ENCODE data around the gene MCAM.

MCAM gene

DNA sequence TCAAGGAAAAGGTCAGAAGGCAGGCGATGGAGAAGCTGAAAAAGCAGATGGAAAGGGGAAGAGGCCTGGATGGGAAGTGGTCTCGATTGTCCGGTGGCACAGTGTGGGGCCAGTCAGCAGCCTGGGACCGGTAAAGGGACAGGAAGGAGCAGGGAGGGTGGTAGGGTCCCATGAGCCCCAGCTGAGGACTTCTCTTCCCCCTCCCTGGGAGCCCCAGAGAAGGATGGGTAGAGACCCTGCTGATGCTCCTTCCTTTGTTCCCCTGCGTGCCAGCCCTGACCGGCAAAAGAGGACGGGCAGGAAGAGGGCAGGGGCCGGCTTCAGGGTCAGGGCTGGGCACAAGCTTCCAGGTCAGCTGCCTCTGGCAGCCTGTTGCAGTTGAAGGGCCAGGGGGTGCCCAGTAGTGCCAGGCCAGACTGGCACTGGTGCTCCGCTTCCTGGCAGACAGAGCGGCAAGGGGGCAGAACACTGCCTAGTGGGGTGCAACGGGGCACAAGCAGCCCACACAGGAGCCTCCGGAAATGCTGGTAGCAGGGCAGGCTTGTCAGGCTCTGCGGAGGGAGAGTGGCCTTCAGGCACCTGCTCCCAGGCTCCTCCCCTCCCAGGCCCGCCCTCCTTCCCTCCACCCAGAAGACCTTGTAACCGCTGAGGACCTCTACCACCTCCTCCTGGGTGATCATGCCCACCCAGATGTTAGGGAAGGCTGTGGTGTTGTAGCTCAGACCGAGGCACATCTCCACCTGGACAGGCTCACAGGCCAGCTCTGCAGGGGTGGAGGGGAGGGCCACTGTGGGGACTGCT lies 24.5 kb upstream of the MCAM start:
- no peak for TF ChIP-seq JUND (IDR thresholded peaks at IDR 0.05; ENCODE audit: low read depth)
- in situ Hi-C loops (cut with HindIII; ENCODE audit: low pct_unique_long_range_greater_than_20kb, low sequenced_read_pairs), result no loop called here
- DNase-seq (ENCODE audit: low read depth in 1 of 2, low spot score in 1 of 2), result no peak

DNA sequence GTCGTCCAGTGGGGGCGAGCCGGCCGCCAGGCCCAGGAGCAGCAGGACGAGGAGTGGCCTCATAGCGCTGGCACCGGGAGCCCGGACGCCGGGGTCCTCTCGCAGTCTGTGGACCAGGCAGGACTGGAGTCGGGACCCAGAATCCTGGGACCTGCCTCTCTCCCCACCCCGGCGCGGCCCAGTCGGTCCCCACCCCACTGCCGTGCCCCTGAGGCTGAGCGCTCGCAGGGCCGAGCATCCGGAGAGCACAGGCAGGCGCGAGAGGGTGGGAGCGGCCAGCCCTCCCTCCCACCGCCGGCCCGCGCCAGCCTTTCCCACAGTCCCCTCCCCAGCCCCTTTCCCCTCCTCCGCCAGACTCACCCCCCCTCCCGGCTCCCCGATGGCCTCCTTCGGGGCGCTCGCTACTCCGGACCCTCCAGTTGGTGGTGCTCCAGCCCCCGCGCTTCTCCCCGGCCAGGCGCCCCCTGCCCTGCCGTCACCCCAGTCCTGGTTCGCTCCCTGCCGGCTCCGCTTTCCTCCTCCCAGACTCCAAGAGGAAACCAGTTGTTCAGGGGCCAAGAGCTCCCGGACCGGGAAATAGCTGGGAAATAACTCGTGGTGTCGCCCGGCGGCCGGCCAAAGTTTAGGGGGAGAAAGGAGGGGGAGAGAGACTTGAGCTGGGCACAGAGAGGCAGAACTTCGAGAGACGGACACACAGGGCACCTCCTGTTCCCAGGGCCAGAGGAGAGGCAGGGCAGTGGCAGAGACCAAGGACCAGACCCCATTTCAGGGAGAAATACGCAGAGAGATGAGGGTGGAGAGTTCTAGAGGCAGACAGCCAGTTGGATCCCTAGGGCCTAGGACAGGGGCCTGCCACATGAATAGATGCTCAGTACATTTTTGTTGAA lies 23.6 kb upstream of the MCAM start, which contains the start of gene C1QTNF5:
Gene C1QTNF5 (minus strand): TSS at position 549 of the 887 bp plus-strand sequence. CDS start 486 bp downstream, at position 63.
- DNase-seq (ENCODE audit: low read depth in 1 of 2, low spot score in 1 of 2), result no peak

DNA sequence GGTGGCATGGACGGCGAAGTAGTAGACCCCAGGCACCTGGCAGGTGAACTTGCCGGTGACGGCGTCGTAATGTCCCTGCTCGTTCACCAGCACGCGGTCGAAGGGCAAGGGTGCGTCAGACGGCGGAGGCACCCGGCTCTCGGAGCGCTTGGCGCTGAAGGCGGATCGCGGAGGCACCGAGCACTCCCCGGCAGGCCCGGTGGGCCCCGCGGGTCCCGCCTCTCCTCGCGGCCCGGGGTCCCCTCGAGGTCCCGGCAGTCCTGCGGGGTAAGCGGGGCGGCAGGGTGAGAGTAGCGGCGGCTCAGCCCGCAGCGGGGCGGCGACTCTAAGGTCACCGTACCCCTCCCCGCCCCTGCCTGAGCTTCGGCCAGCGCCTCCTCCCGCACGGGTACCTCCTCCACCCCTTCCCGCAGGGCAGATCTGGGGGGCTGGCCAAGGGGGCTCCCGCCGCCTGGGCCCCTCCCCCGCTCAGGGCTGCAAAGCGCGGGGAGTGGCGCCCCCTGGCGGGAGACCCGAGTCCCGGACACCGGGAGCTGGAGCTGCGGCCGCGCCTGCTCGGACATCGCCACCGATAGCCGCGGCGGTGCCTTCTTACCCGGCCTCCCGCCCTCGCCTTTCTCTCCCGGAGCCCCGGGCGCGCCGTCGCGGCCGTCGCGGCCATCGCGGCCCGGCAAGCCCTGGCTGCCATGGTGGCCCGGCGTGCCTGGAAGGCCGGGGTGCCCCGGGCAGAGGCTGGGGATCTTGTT lies 22.8 kb upstream of the MCAM start:
- DNase-seq (ENCODE audit: low read depth in 1 of 2, low spot score in 1 of 2), result peak; percentile 61 to 89
- in situ Hi-C loops (cut with HindIII; ENCODE audit: low pct_unique_long_range_greater_than_20kb, low sequenced_read_pairs), result no loop called here
- TF ChIP-seq JUND (IDR thresholded peaks at IDR 0.05; ENCODE audit: low read depth), result no peak

More for the DNA sequence above, 23.6 kb upstream of the MCAM start, which contains the start of gene C1QTNF5:
- TF ChIP-seq JUND (IDR thresholded peaks at IDR 0.05; ENCODE audit: low read depth), result no peak
- in situ Hi-C loops (cut with HindIII; ENCODE audit: low pct_unique_long_range_greater_than_20kb, low sequenced_read_pairs), result no loop called here

DNA sequence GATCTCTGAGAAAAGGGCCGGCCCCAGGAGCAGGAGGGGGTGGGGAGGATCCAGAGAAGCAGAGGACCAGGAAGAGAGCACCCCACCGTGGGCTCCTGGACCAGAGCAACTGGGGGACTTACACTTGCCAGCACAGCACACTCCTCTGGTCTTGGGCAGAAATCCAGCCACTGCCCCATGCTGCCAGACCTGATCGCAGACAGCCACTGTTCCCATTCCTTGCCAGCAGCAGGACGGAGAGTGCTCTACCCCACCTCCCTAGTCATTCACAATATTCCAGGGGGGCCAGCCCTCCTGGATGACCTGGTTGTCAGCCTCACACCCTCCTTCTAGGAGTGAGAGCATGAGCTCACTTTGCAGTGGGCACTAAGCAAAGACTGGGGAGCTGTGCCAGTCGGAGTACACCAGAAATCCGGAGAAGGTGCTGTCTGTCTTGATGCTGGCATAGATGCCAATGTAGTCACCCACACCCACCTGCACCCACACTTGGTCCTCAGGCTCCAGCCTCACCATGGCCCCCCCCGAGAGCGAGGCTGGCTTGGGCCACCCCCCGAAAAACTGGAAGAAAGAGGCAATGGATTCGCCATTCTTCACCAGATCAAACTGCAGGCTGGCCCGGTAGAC lies 22.1 kb upstream of the MCAM start:
- DNase-seq (ENCODE audit: low read depth in 1 of 2, low spot score in 1 of 2), result no peak
- TF ChIP-seq JUND (IDR thresholded peaks at IDR 0.05; ENCODE audit: low read depth), result no peak
- in situ Hi-C loops (cut with HindIII; ENCODE audit: low pct_unique_long_range_greater_than_20kb, low sequenced_read_pairs), result no loop called here

DNA sequence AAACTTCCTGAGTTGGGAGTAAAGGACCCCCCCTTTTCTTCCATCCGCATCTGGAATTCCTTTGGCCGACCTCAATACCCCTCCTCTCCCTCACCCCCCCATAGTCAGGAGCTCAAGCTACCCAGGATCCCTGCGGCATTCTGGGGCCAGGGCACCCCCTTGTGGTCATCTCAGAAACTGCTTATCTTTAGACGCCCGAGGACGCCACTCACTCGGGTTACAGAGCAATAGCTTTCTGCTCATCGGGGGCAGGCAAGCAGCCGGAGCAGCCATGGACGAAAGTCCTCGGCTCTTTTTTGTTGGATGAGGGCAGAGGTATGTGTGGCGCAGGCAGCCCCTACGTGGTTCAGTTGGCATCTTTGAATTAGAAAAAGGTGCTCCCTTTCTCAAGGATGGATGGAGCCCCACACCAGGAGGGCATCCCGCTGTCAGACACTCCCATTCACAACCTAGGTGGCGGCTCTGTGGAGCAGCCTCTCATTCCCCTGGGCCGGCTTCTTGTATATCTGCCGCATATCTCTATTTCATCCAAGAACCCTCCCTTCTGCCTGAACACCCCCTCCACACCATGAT lies 21.5 kb upstream of the MCAM start:
- DNase-seq (ENCODE audit: low read depth in 1 of 2, low spot score in 1 of 2), result peak; percentile 75 to 90
- in situ Hi-C loops (cut with HindIII; ENCODE audit: low pct_unique_long_range_greater_than_20kb, low sequenced_read_pairs), result no loop called here

DNA sequence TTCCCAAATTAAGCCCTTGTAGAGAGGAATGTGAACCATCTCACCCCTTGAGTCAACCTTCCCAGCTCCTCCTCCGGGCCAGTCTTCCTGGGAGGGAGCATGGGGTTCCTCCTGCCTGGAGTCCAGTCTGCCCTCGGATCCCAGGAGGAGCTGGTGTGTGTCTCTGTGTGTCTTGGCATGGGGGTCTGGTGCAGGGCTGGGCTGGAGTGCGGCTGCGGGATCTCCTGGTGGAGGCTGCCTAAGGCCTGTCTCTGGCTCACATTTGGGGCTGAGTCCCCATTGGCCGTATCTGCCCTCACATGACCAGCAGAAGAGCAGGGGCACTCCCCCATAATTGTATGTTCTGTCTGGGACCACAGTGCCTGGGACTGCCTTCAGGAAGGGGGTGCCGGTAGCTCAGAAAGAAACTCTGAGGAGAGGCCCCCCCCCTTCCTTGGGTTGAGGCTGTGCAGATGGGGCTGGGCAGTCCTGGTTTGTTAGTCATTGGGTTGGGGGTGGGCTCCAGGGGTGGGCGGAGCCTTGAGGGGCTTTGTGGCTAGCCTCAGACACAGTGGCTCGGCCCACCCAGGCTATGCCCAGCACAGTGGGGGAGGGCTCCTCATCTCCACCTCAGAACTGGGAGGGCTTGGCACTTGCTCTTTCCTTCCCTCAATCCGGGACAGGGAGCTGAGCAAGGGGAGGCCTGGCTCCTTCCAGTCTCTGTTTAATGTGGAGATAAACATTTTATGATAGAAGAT lies 20.8 kb upstream of the MCAM start:
- in situ Hi-C loops (cut with HindIII; ENCODE audit: low pct_unique_long_range_greater_than_20kb, low sequenced_read_pairs), result no loop called here
- no peak for DNase-seq (ENCODE audit: low read depth in 1 of 2, low spot score in 1 of 2)
- no peak for TF ChIP-seq JUND (IDR thresholded peaks at IDR 0.05; ENCODE audit: low read depth)

More for the DNA sequence above, 21.5 kb upstream of the MCAM start:
- no peak for TF ChIP-seq JUND (IDR thresholded peaks at IDR 0.05; ENCODE audit: low read depth)

DNA sequence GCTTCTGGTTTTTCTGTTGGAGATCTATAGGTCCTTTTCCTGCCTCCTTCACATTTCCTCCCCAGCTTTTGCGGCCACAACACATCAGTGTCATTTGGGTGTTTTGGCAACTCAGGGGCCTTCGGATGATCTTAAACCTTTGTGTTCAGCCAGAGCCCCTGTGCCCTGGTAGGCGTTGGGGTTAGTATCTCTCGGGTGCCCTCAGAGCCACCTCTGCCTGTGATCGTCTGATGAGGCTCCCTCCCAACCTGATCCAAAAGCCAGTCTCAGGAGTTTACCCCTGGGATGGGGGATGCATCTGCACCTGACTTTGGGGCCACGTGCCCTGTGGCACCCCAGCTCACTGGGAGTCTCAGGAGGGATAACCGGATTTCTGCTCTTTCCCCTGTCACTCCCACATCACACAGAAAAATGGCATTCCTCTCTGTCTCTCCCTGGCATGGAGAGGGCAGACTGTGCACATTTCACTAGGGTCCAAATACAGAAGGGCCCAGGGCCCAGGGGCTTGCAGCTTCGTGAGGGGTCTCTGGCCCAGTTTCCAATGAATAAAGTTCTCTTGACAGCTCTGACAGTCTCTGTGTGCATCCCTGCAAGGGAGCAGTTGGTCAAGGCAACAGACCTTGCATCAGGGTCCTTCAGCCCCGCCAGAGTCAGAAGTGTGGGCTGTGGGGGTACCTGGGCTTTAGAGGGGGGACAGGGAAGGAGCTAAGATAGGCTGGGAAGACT lies 20.0 kb upstream of the MCAM start:
- in situ Hi-C loops (cut with HindIII; ENCODE audit: low pct_unique_long_range_greater_than_20kb, low sequenced_read_pairs), result no loop called here

DNA sequence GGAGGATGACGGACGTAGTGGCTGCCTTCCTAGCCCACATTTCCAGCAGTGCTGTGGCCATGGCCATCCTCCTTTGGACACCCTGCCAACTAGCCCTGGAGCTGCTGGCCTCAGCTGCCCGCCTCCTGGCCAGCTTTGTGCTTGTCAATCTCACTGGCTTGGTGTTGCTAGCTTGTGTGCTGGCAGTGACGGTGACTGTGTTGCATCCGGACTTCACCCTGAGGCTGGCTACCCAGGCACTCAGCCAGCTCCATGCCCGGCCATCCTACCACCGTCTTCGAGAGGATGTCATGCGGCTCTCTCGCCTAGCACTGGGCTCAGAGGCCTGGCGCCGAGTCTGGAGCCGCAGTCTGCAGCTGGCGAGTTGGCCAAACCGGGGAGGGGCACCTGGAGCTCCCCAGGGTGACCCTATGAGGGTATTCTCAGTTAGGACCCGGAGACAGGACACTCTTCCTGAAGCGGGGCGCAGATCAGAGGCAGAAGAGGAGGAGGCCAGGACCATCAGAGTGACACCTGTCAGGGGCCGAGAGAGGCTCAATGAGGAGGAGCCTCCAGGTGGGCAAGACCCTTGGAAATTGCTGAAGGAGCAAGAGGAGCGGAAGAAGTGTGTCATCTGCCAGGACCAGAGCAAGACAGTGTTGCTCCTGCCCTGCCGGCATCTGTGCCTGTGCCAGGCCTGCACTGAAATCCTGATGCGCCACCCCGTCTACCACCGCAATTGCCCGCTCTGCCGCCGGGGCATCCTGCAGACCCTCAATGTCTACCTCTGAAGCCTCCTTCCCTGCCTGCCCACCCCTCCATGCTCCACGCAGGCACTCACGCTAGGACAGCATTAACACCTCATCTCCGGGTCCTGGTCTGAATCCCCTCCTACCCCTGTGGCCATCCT lies 19.0 kb upstream of the MCAM start:
- in situ Hi-C loops (cut with HindIII; ENCODE audit: low pct_unique_long_range_greater_than_20kb, low sequenced_read_pairs), result no loop called here
- TF ChIP-seq JUND (IDR thresholded peaks at IDR 0.05; ENCODE audit: low read depth), result no peak
- DNase-seq (ENCODE audit: low read depth in 1 of 2, low spot score in 1 of 2), result peak in 1 of 2 experiments; percentile 45

More for the DNA sequence above, 20.0 kb upstream of the MCAM start:
- no peak for TF ChIP-seq JUND (IDR thresholded peaks at IDR 0.05; ENCODE audit: low read depth)
- no peak for DNase-seq (ENCODE audit: low read depth in 1 of 2, low spot score in 1 of 2)

DNA sequence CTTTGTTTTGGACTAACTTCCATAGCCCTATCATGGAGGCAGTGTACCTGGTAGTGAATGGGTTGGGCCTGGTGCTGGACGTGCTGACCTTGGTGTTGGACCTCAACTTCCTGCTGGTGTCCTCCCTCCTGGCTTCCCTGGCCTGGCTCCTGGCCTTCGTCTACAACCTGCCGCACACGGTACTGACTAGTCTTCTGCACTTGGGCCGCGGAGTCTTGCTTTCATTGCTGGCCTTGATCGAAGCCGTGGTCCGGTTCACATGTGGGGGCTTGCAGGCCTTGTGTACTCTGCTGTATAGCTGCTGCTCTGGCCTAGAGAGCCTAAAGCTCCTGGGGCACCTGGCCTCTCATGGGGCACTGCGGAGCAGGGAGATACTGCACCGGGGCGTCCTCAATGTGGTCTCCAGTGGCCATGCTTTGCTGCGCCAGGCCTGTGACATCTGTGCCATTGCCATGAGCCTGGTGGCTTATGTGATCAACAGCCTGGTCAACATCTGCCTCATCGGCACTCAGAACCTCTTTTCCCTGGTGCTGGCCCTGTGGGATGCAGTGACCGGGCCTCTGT lies 18.2 kb upstream of the MCAM start:
- DNase-seq (ENCODE audit: low read depth in 1 of 2, low spot score in 1 of 2), result no peak
- in situ Hi-C loops (cut with HindIII; ENCODE audit: low pct_unique_long_range_greater_than_20kb, low sequenced_read_pairs), result no loop called here

More for the DNA sequence above, 18.2 kb upstream of the MCAM start:
- TF ChIP-seq JUND (IDR thresholded peaks at IDR 0.05; ENCODE audit: low read depth), result no peak
